Activated CD4-positive, alpha-beta T cell treated with anti-CD3 and anti-CD28 coated beads for 4 hours (primary cell): Measurements from ENCODE around the gene MAMSTR.

Experiments used
- DNase-seq, 2 donors: peaks; one replicate each; pipeline ENCODE4 v3.0.0-alpha.2; 2020

Gene MAMSTR

DNA sequence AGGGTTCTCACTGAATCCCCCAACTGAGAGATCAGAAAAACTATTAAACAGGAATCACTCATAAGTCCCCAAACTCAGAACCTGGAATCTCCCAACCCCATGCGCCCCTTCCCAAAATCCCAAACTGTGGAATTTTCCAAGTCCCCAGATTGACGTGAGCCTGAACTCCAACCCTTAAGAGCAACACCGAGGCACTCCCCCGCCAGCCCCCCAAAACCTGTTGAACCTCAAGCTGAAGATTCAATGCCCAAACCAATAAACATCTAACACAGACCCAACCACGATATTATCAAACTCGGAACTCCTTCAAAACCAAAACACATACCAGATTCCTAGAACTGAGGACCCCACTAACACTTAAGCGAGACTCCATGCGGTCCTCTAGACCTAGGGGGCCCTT is 26.6 kb upstream of the MAMSTR start:
- DNase-seq = no peak

- DNase-seq = peak; percentile 44 to 56
Measured at GRCh38 chr19:48745208-48745995, 25.9 kb upstream of the MAMSTR start.

DNA sequence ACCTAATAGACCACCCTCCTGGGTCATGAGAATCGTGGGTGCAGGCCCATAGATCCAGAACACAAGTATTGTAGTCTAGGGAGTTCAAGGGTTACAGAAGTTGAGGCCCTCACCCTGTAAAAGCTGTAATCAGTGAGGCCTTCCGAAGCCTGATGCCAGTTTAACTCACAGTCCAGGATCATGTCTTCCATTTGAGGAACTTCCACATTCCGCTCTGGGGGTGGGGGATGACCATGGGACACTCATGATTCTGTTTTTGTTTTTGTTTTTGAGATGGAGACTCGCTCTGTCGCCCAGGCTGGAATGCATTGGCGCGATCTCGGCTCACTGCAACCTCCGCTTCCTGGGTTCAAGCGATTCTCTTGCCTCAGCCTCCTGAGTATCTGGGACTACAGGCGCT is 22.6 kb upstream of the MAMSTR start:
- no peak for DNase-seq

- DNase-seq = no peak
Measured at GRCh38 chr19:48741129-48741999, 21.8 kb upstream of the MAMSTR start.

DNA sequence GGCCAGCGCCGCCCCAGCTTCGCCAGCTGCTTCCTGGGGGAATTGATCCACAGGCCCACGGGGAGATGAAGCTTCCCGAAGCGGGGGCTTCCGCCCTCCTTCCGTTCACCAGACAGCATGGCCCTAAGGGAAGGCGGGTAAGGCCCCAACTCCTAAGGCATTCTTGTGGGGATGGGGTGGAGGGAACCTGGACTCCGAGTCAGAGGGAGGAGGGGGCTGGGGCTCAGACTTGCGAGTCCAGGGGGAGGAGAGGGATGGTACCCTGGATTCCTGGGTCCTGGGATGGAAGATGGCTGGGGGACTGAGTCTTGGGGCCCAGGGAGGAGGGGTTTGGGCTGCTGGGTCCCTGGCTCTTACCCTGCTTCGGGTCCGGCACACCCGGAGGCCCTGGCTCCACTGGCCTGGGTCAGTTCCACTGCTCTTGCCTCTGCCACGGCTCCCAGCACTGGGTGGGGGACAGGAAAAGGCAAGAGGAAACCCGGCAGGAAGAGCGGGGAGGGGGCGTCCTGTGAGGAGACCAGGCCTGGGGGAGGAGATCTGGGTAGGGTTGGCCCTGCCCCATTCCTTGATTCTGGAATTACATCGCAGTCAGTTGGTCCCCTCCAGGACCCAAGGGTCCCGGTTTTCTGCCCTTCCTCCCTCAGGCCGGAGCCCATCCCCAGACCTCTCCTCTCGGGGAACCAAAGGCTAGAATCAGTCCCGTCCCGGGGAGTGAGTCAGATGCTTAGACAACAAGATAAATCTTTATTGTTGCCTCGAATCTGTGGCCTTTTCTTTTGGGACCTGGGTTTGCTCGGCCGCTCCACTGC is 20.8 kb upstream of the MAMSTR start, which contains the start of gene RASIP1:
TSS of gene RASIP1 (minus strand) at position 447 of the 809 bp plus-strand sequence. CDS start at position 119, 328 bp downstream.
- DNase-seq = no peak

GRCh38 chr19:48739404-48740163 is 20.1 kb upstream of the MAMSTR start:
- DNase-seq = no peak

- DNase-seq = peak; percentile 93
Measured at GRCh38 chr19:48738557-48739403, 19.3 kb upstream of the MAMSTR start.

DNA sequence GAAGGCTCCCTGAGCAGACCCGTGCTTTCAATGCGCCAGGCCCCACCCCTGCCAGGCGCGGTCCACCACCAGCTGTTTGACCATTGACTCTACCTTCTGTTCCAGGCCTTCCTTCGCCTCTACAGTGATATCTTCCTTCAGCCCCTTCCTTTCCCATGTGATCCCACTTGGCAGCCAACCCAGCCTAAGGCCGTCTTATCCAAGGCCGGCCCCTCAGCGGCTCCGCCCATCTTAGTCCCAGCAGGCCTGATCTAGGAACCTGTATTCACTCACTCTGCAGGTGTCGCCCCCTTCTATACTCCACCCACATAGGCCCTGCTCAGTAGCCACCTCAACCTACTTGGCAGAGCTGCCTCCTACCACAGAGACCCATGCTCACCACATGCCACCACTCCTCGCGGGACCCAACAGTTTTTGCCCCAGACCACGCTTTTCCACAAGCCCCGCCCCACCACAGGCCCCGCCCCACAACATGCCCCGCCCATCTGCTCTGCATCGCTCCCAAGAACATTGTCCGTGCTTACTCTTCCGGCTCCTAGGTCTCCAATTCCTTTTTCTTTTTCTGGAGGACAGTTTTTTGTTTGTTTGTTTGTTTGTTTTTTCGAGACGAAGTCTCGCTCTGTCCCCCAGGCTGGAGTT is 18.0 kb upstream of the MAMSTR start:
- no peak for DNase-seq

DNA sequence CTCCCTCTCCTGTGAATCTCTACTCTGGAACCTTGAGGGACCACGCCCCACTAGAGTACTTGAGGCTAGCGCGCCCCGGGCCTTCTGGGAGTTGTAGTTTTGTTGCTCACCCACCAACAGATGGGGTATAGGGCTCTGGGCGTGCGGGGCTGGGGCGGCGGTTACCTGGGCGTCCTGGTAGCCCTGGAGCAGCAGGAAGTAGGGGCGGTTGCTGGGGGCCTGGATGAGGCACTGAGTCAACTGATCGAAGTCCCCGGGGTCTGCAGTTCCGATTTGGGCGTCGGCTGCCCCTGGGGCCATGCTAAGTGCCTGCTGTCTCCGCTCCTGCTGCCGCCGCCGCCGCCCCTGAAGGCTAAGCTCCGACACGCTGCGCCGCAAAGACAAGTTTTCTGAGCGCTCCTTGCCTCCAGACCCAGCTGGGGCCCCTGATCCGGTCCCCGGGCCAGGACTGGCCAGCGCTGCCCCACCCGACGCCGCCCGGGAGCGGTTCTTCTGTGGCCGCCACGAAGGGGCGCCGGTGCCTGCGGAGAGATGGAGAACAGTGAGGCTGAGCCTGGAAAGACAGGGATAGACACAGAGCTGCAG is 15.6 kb upstream of the MAMSTR start:
- no peak for DNase-seq

- no peak for DNase-seq
Measured at GRCh38 chr19:48734625-48735024, 15.1 kb upstream of the MAMSTR start.

DNA sequence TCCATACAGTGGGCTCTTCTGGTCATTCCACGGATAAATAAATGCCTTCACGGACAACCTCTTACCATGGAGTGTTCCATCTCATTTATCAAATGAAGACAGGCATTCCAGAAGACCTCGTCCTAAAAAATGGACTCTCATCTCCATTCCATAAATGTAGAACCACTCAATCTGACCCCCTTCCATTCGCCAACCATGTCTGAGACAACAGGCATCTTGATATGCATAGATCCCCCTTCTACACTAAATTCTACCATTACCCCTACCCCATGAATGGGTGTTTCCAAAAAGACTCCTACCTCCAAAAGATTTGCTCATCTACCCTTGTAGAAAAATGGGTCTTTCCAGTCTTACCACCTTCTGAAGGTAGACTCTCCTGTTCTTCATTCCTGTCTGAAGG is 11.9 kb upstream of the MAMSTR start:
- no peak for DNase-seq

DNA sequence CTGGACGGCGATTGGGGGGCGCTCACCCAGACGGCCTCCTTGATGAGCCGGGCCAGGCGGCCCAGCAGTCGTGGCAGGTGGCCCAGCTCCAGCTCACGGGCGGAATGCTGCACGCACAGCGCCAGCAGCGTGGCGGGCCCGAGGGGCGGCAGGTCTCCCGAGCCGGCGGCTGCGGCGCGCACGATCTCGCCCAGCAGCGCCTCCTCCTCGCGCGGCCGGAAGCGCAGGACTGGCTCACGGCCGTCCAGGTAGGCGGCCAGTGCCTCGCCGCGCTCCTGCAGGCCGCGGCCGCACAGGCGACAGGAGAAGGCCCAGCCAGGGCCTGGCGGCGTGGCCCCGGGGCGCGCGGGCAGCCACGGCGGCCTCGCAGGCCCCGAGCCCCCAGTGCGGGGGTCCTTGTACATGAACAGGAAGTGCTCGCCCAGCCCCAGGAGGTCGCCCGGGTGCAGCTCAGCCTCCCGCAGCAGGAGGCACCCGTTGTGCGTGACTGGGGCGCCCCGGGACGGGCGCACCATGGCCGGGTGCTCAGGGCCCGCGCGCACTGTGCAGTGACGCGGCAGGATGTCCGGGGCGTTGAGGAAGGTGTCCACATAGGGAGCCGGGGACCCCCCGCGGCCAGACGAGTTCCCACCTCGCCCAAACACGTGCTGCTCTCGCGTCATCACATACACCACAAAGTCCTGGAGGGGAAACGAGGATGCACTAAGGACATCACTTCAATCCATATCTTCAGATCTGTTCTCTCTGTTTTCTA is 9.6 kb upstream of the MAMSTR start:
- no peak for DNase-seq

GRCh38 chr19:48726556-48726955 is 7.0 kb upstream of the MAMSTR start:
- DNase-seq = no peak

- DNase-seq = no peak
Measured at GRCh38 chr19:48724796-48725753, 5.5 kb upstream of the MAMSTR start.

DNA sequence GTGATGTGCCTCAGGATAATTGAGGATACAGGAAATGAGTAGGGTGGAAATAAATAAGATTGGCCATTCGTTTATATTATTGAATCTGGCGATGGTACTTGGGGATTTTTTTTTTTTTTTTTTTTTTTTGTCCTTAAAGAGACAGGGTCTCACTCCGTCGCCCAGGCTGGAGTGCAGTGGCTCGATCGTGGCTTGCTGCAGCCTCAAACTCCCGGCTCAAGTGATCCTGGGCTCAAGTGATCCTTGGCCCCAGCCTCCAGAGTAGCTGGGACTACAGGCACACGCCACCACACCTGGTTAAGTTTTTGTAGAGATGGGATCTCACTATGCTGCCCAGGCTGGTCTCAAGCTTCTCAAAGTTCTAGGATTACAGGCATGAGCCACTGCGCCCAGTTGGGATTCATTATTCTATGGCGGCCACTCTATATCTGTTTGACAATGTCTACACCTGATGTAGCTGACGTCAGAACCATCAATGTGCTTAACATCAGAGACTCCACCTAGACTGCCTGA is 2.7 kb upstream of the MAMSTR start:
- DNase-seq = no peak

DNA sequence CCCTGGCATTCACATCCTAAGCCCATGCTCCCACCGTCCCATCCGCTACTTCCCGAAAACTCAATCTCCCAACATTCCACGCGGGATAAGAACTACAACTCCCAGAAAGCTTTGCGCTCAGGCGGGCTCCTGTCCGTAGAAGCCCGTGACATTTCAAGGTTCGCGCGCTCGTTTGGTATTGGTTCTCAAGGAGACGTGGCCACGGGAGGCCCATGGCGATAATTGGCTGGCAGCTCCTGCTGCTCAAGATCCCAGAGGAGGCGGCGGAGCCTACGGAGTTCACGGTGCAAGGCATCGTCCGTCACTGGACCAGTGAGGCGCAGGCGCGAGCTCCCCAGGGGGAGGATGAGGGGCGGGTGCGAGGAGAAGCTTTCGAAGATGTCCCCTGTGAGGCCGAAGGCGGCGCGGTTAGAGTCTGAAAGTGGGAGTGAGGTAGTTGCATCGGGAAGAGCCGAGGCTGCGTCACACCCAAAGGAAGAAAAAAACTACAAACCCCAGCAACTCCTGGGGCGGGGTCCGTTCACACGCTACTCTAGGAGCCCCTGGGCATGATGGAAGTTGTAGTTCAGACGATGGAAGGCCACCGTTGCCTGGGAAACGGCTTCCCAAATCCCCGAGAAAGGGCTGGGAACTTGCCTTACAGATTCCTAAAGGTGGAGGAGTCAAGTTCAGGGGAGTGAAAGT is 1.2 kb upstream of the MAMSTR start:
- peak; percentile 85 to 88 for DNase-seq

DNA sequence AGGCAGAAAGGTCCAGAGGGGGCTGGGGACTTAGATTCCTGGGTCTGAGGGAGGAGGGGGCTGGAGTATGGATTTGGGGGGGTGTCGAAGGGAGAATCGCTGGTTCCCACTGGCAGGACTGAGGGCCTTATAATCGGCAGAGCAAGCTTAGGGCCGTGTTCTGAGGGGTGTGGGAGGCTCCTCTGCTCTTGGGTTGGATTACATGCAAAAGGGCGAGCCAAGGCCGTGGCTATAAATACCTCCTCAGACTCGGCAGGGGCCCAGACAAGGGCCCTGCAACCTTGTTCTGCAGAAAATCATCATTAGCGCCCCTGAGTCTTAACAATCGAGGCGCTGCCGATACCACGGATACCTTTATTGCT is 707 bp upstream of the MAMSTR start:
- DNase-seq = no peak
